Measurements from ENCODE around the gene DDX47.

- TF ChIP-seq CTCF (conservative IDR thresholded peaks at IDR 0.05; ENCODE audit: low read length) (no peak), EZH2phosphoT487 (IDR thresholded peaks at IDR 0.05; ENCODE audit: borderline replicate concordance, low read depth, low read length) (no peak)
These were observed 10.2 kb downstream of the DDX47 start for GRCh38 chr12:12823300-12823699.

Data from OCI-LY7 (cell line).